Neuronal stem cell (in vitro differentiated cells): ENCODE results near the gene C11orf42. TPM values are rescaled to one million over a fixed set of nuclear protein-coding genes. Genes with fewer than 3 reads are reported as not detected.

Source experiments
- DNase-seq: peaks from one replicate; pipeline ENCODE4 v3.0.0-alpha.2; 2013; ENCODE audit warnings: low spot score
- H2AFZ ChIP-seq: one replicate; pipeline ENCODE4 v1.6.1; 2013; ENCODE audit warnings: mild to moderate bottlenecking, low read length, inconsistent platforms
- H2AK5ac ChIP-seq: 2 replicates; pipeline ENCODE4 v1.6.1; 2013; ENCODE audit warnings: low read depth, mild to moderate bottlenecking, inconsistent platforms, low read length, moderate library complexity, mixed read lengths
- H2BK120ac ChIP-seq: 2 replicates; pipeline ENCODE4 v1.6.1; 2013; ENCODE audit warnings: low read depth, mild to moderate bottlenecking, inconsistent platforms, low read length, moderate library complexity, mixed read lengths
- H2BK12ac ChIP-seq: one replicate; pipeline ENCODE4 v1.6.1; 2013; ENCODE audit warnings: low read length, inconsistent platforms
- H2BK15ac ChIP-seq: 2 replicates; pipeline ENCODE4 v1.6.1; 2013; ENCODE audit warnings: mild to moderate bottlenecking, low read length, inconsistent platforms, mixed read lengths
- H2BK5ac ChIP-seq: one replicate; pipeline ENCODE4 v1.6.1; 2013; ENCODE audit warnings: inconsistent platforms, mild to moderate bottlenecking, low read length, moderate library complexity
- H3K14ac ChIP-seq: one replicate; pipeline ENCODE4 v1.6.1; 2013; ENCODE audit warnings: low read length, inconsistent platforms
- H3K18ac ChIP-seq: 2 replicates; pipeline ENCODE4 v1.6.1; 2013; ENCODE audit warnings: low read length, inconsistent platforms
- H3K23ac ChIP-seq: 2 replicates; pipeline ENCODE4 v1.6.1; 2013; ENCODE audit warnings: low read depth, mild to moderate bottlenecking, mixed read lengths, low read length, inconsistent platforms; ENCODE audit not compliant: poor library complexity
- H3K27ac ChIP-seq: replicated peaks from 3 replicates; pipeline ENCODE4 v1.5.1; 2013; ENCODE audit warnings: low read length, inconsistent platforms
- H3K27me3 ChIP-seq, 3 experiments: 2 replicates each; pipeline ENCODE4 v1.6.1; 2013; ENCODE audit warnings: low read length in 3 of 3, mild to moderate bottlenecking in 2 of 3, inconsistent platforms in 1 of 3, low read depth in 1 of 3, mixed read lengths in 1 of 3, moderate library complexity in 1 of 3; ENCODE audit not compliant: control insufficient read depth in 3 of 3, insufficient read depth in 3 of 3
- H3K36me3 ChIP-seq, 2 donors: replicated peaks in 1 of 2; 2 replicates each; pipeline ENCODE4 v1.6.1; 2013; ENCODE audit warnings: low read length in 2 of 2; ENCODE audit not compliant: control insufficient read depth in 2 of 2, insufficient read depth in 2 of 2
- H3K4ac ChIP-seq: 2 replicates; pipeline ENCODE4 v1.6.1; 2013; ENCODE audit warnings: inconsistent platforms, mild to moderate bottlenecking, low read length, moderate library complexity
- H3K4me1 ChIP-seq, 2 donors: 1 replicate in 1 of 2; 2 replicates in 1 of 2; pipeline ENCODE4 v1.6.1; 2013; ENCODE audit warnings: low read length in 2 of 2, low read depth in 1 of 2; ENCODE audit not compliant: control insufficient read depth in 2 of 2, insufficient read depth in 1 of 2
- H3K4me2 ChIP-seq: one replicate; pipeline ENCODE4 v1.6.1; 2013; ENCODE audit warnings: mild to moderate bottlenecking, low read length, inconsistent platforms; ENCODE audit not compliant: insufficient read depth, poor library complexity, severe bottlenecking
- H3K4me3 ChIP-seq, 2 donors: 2 replicates each; pipeline ENCODE4 v1.5.1; 2013; ENCODE audit warnings: low read length in 2 of 2, mild to moderate bottlenecking in 2 of 2, inconsistent platforms in 1 of 2, moderate library complexity in 1 of 2
- H3K79me1 ChIP-seq: one replicate; pipeline ENCODE4 v1.6.1; 2013; ENCODE audit warnings: low read depth, mild to moderate bottlenecking, inconsistent platforms, low read length, moderate library complexity
- H3K9ac ChIP-seq: one replicate; pipeline ENCODE4 v1.6.1; 2013; ENCODE audit warnings: mild to moderate bottlenecking, low read depth, low read length, inconsistent platforms; ENCODE audit not compliant: poor library complexity
- H3K9me3 ChIP-seq, 2 donors: replicated peaks in 1 of 2; 2 replicates each; pipeline versions ENCODE3 to v1.6.1; 2013; ENCODE audit warnings: low read length in 2 of 2, mild to moderate bottlenecking in 2 of 2, inconsistent platforms in 1 of 2, low read depth in 1 of 2, mixed read lengths in 1 of 2, moderate library complexity in 1 of 2; ENCODE audit not compliant: control insufficient read depth in 2 of 2, insufficient read depth in 1 of 2
- H4K8ac ChIP-seq: one replicate; pipeline ENCODE4 v1.6.1; 2013; ENCODE audit warnings: low read depth, mild to moderate bottlenecking, inconsistent platforms, low read length, moderate library complexity
- H4K91ac ChIP-seq: one replicate; pipeline ENCODE4 v1.6.1; 2013; ENCODE audit warnings: low read length, low read depth, mild to moderate bottlenecking, inconsistent platforms; ENCODE audit not compliant: poor library complexity
- WGBS, 2 donors: extraction: QIAGEN DNeasy Blood & Tissue Kit; methylation state at CpG; one replicate each; pipeline ENCODE4 v1.1.7; 2013; ENCODE audit warnings: missing lambda C conversion rate in 2 of 2, mixed read lengths in 1 of 2; ENCODE audit not compliant: insufficient read length in 2 of 2, insufficient replicate concordance in 1 of 2; ENCODE audit errors: extremely low coverage in 2 of 2; 5-methylcytosine and 5-hydroxymethylcytosine counted together
- polyA plus RNA-seq, 2 experiments: library from polyadenylated mRNA; stranded (reverse); fragments of 200-250 nt; gene quantifications; one replicate each; pipeline ENCODE4 v1.2.3, GENCODE V29; 2013

Gene C11orf42, protein sequence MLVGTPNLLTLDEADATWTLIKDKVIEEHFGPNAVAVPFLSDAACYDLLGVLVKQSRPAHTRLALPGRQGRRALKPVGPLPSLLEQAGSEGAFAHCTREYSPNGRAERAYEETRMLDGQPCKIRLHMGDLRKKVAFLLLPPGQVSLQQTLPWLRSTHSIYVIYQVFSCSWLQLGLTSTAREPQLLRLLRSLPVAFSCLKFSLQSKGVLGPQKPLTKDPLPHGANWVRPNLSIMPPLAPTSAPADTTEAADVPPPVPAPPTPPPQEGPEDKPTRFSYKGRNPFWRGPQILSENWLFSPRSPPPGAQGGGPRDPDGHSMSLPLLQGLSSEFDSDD
- polyA plus RNA-seq (2013, experiment 1 of 2) = not detected
- not detected for polyA plus RNA-seq (2013, experiment 2 of 2)

DNA sequence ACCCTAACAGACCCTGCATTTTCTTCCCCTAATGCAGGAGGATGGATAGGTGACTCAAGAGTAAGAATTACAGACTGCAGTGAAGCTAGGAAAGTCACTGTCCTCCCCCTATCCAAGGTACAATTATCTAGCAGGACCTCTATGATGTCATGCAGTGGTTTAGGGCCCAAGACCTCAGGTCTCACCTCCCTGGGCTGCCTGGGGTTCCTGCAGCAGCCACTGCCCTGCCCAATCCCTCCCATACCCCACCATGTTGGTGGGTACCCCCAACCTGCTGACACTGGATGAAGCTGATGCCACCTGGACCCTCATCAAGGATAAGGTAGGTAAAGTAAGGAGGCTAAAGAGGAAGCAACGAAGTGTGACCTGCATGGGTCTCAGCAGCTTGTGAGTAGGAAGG lies at the start of gene C11orf42:
Gene C11orf42 (plus strand): TSS at position 192 of the 400 bp plus-strand sequence. CDS start 59 bp downstream, at position 251.
- H3K9ac ChIP-seq = no peak within 1 kb of the TSS
- no peaks in the 10 kb centered on the region for H3K9me3 ChIP-seq
- WGBS, 2 donors = no CpG with 5 or more reads among the region's 1 CpG
- H2BK15ac ChIP-seq = no peak within 1 kb of the TSS
- H3K4ac ChIP-seq = no peak within 1 kb of the TSS
- no peak within 1 kb of the TSS for H2AK5ac ChIP-seq
- no peak within 1 kb of the TSS for H2BK5ac ChIP-seq
- no peaks in the 10 kb centered on the region for H3K27me3 ChIP-seq
- H3K14ac ChIP-seq = no peak within 1 kb of the TSS
- no peak within 1 kb of the TSS for H2AFZ ChIP-seq
- H3K27ac ChIP-seq = no peak within 1 kb of the TSS
- no peak for DNase-seq
- H3K4me3 ChIP-seq = no peak within 1 kb of the TSS
- no peak within 1 kb of the TSS for H2BK12ac ChIP-seq
- no peaks in the 10 kb centered on the region for H3K79me1 ChIP-seq
- H4K8ac ChIP-seq = no peak within 1 kb of the TSS
- peaks cover 8 to 52% of the 10 kb centered on the region in 2 donors for H3K36me3 ChIP-seq
- no peak within 1 kb of the TSS for H4K91ac ChIP-seq
- H3K4me2 ChIP-seq = no peak within 1 kb of the TSS
- no peak within 1 kb of the TSS for H3K18ac ChIP-seq
- no peak within 1 kb of the TSS for H2BK120ac ChIP-seq
- H3K23ac ChIP-seq = no peak within 1 kb of the TSS
- no peaks in the 10 kb centered on the region for H3K4me1 ChIP-seq

DNA sequence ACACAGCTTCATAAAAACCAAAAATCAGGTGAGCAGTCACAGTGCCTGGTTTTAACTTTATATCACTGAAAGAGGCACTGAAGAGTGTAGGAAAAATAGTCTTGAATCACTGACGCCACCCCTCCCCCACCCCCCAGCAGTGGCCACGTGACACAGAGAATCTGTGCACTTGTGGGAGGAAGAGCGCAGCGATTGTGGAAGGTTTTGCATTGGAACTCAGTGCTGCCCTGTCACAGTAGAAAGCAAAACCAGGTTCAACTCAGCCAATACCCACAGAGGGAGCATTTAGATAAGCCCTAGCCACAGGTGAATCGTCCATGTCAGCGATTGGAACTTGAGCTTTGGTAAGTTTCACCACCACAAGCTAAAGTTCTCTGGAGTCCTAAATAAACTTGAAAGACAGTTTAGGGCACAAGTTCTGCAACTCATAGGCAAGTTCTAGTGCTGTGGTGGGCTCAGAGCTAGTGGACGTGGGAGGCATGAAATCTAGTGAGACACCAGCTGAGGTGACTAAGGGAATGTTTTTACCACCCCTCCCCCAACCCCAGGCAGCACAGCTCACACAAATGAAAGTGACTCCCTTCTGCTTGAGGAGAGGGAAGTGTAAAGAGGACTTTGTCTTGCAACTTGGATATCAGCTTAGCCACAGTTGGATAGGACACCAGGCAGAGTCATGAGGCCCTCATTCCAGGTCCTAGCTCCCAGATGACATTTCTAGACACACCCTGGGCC lies 48.6 kb upstream of the C11orf42 start:
- no peak overlapping the region for H3K4ac ChIP-seq

DNA sequence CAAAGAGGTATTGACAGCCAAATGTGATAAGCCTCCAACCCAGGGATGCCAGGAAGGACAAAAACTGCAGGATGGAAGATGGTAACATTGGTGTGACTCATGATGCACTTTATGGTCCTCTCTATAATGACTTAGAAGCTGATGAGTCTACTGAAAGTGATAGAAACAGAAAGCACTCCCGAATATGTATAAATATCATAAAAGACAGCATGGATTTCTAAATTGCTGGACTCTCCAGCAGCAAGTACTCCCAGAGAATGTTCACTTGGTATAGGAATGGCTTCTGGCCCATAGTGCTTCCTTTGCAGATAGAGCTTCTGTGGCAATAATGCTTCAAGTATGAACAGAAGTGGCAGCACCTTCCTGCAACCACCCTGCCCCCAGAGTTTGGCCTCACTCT lies 35.1 kb upstream of the C11orf42 start, which contains the start of gene OR52B2:
Gene OR52B2 (minus strand): TSS at position 101 of the 400 bp plus-strand sequence. CDS start 0 bp downstream, at position 101.
- H3K9me3 ChIP-seq = no peaks in the 10 kb centered on the region
- no peak within 1 kb of the TSS for H3K4me3 ChIP-seq
- H3K36me3 ChIP-seq = no peaks in the 10 kb centered on the region
- no peak within 1 kb of the TSS for H4K8ac ChIP-seq
- no peak within 1 kb of the TSS for H3K23ac ChIP-seq
- H3K4me2 ChIP-seq = no peak within 1 kb of the TSS
- no peak within 1 kb of the TSS for H3K14ac ChIP-seq
- no peak within 1 kb of the TSS for H2AK5ac ChIP-seq
- no peak within 1 kb of the TSS for H2AFZ ChIP-seq
- DNase-seq = no peak
- H3K79me1 ChIP-seq = no peaks in the 10 kb centered on the region
- peaks cover 0 to 9% (median 0%) of the 10 kb centered on the region in 3 experiments for H3K27me3 ChIP-seq
- no peak within 1 kb of the TSS for H3K18ac ChIP-seq
- H3K4me1 ChIP-seq = no peaks in the 10 kb centered on the region
- no CpG with 5 or more reads among the region's 1 CpG for WGBS, 2 donors
- H3K4ac ChIP-seq = no peak within 1 kb of the TSS
- H4K91ac ChIP-seq = no peak within 1 kb of the TSS
- H3K9ac ChIP-seq = no peak within 1 kb of the TSS
- no peak within 1 kb of the TSS for H2BK120ac ChIP-seq
- H2BK15ac ChIP-seq = no peak within 1 kb of the TSS
- no peak within 1 kb of the TSS for H2BK5ac ChIP-seq
- no peak within 1 kb of the TSS for H3K27ac ChIP-seq
- H2BK12ac ChIP-seq = no peak within 1 kb of the TSS

More for the DNA sequence above, 48.6 kb upstream of the C11orf42 start:
- H4K91ac ChIP-seq = no peak overlapping the region
- H2BK12ac ChIP-seq = no peak overlapping the region
- no peak overlapping the region for H2BK5ac ChIP-seq
- H3K79me1 ChIP-seq = no peaks in the 10 kb centered on the region
- peak overlapping the region; percentile 8 for H2AFZ ChIP-seq
- no peak for DNase-seq
- peaks cover 0 to 4% of the 10 kb centered on the region in 2 donors for H3K4me1 ChIP-seq
- no peak overlapping the region for H3K4me3 ChIP-seq
- no peak overlapping the region for H3K18ac ChIP-seq
- H3K9ac ChIP-seq = no peak overlapping the region
- no peaks in the 10 kb centered on the region for H3K36me3 ChIP-seq
- no peaks in the 10 kb centered on the region for H3K27me3 ChIP-seq
- WGBS, 2 donors = no CpG with 5 or more reads among the region's 7 CpGs
- no peak overlapping the region for H3K14ac ChIP-seq
- H2AK5ac ChIP-seq = no peak overlapping the region
- no peak overlapping the region for H2BK15ac ChIP-seq
- no peak overlapping the region for H3K4me2 ChIP-seq
- no peaks in the 10 kb centered on the region for H3K9me3 ChIP-seq
- H3K27ac ChIP-seq = no peak overlapping the region
- no peak overlapping the region for H3K23ac ChIP-seq
- H4K8ac ChIP-seq = no peak overlapping the region
- no peak overlapping the region for H2BK120ac ChIP-seq

DNA sequence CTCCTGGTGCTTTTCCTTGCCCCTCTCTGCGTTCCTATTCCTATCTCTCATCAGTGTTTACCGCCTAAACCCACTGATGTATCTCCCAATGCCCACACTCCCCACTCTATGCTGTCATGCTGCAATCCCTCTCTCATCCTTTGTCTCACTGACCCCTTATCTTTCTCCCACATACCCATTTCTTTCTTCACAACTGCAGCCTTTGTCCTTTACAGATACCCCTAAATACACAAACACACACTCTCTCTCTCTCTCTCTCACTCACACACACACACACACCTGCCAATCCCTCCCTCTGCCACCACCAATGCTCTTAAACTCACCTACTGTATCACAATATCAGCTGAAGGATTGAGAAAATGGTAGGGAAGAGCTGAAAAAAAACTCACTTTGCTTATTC lies 29.9 kb upstream of the C11orf42 start:
- no peaks in the 10 kb centered on the region for H3K79me1 ChIP-seq
- H3K4me1 ChIP-seq = no peaks in the 10 kb centered on the region
- H3K36me3 ChIP-seq = no peaks in the 10 kb centered on the region
- no peak overlapping the region for H2AK5ac ChIP-seq
- no peak overlapping the region for H2BK15ac ChIP-seq
- WGBS, 2 donors = no CpG with 5 or more reads among the region's 2 CpGs
- no peak overlapping the region for H3K14ac ChIP-seq
- no peak for DNase-seq
- H3K18ac ChIP-seq = no peak overlapping the region
- H3K27ac ChIP-seq = no peak overlapping the region
- no peak overlapping the region for H2BK12ac ChIP-seq
- H4K8ac ChIP-seq = no peak overlapping the region
- H2AFZ ChIP-seq = no peak overlapping the region
- H3K4me2 ChIP-seq = no peak overlapping the region
- H2BK5ac ChIP-seq = no peak overlapping the region
- H3K9me3 ChIP-seq = no peaks in the 10 kb centered on the region
- H3K4ac ChIP-seq = no peak overlapping the region
- no peak overlapping the region for H3K4me3 ChIP-seq
- peaks cover 0 to 4% (median 0%) of the 10 kb centered on the region in 3 experiments for H3K27me3 ChIP-seq
- no peak overlapping the region for H3K23ac ChIP-seq
- peak overlapping the region; percentile 33 for H4K91ac ChIP-seq
- peak overlapping the region; percentile 73 for H3K9ac ChIP-seq
- H2BK120ac ChIP-seq = no peak overlapping the region
